ENCODE measurements around the gene KRTAP10-8. TPM values are rescaled to one million over a fixed set of nuclear protein-coding genes. Genes with fewer than 3 reads are reported as not detected.
"Not testable (repeated sequence)": the region's sequence is repeated elsewhere in the genome, so short reads cannot be mapped to it uniquely, and the experiment has no call there.

KRTAP10-8 gene
- total RNA-seq, 1 experiment from 2014 or later, result not detected

GRCh38 chr21:44616591-44616926 is 4.7 kb downstream of the KRTAP10-8 start:
- no peak for DNase-seq (ENCODE audit: low read depth)

- DNase-seq (ENCODE audit: low read depth), result no peak
These were observed 5.2 kb downstream of the KRTAP10-8 start for GRCh38 chr21:44617071-44617501.

- no peak for DNase-seq (ENCODE audit: low read depth)
These were observed 6.6 kb downstream of the KRTAP10-8 start for GRCh38 chr21:44618504-44618903.

GRCh38 chr21:44618909-44619308 is 7.0 kb downstream of the KRTAP10-8 start:
- DNase-seq (ENCODE audit: low read depth), result no peak

GRCh38 chr21:44619886-44620285 is 8.0 kb downstream of the KRTAP10-8 start:
- no peak for DNase-seq (ENCODE audit: low read depth)

- DNase-seq (ENCODE audit: low read depth), result no peak
These were observed 11.7 kb downstream of the KRTAP10-8 start for GRCh38 chr21:44623575-44623974.

- DNase-seq (ENCODE audit: low read depth), result no peak
These were observed 13.9 kb downstream of the KRTAP10-8 start for GRCh38 chr21:44625756-44626155.

- DNase-seq (ENCODE audit: low read depth), result no peak
These were observed 14.4 kb downstream of the KRTAP10-8 start for GRCh38 chr21:44626262-44626661.

- DNase-seq (ENCODE audit: low read depth), result no peak
These were observed 14.8 kb downstream of the KRTAP10-8 start, which contains the start of gene KRTAP10-9 for GRCh38 chr21:44626673-44627143. Gene KRTAP10-9 (plus strand): TSS chr21:44627093. CDS start chr21:44627172, 79 bp downstream.

GRCh38 chr21:44627181-44627822 is 15.4 kb downstream of the KRTAP10-8 start:
- DNase-seq (ENCODE audit: low read depth), result not testable (repeated sequence)

- not testable (repeated sequence) for DNase-seq (ENCODE audit: low read depth)
These were observed 16.0 kb downstream of the KRTAP10-8 start for GRCh38 chr21:44627831-44628233.

GRCh38 chr21:44628707-44629391 is 17.0 kb downstream of the KRTAP10-8 start:
- no peak for DNase-seq (ENCODE audit: low read depth)

GRCh38 chr21:44630440-44630839 is 18.6 kb downstream of the KRTAP10-8 start:
- no peak for DNase-seq (ENCODE audit: low read depth)

- no peak for DNase-seq (ENCODE audit: low read depth)
These were observed 20.2 kb downstream of the KRTAP10-8 start for GRCh38 chr21:44632067-44632466.

GRCh38 chr21:44636209-44637017 is 24.5 kb downstream of the KRTAP10-8 start:
- no peak for DNase-seq (ENCODE audit: low read depth)

- no peak for DNase-seq (ENCODE audit: low read depth)
These were observed 25.4 kb downstream of the KRTAP10-8 start, which contains the start of gene KRTAP10-10 for GRCh38 chr21:44637018-44637850. Gene KRTAP10-10 (plus strand): TSS chr21:44637356. CDS start chr21:44637418, 62 bp downstream.

GRCh38 chr21:44637851-44638348 is 26.0 kb downstream of the KRTAP10-8 start:
- DNase-seq (ENCODE audit: low read depth), result not testable (repeated sequence)

GRCh38 chr21:44638506-44639330 is 26.8 kb downstream of the KRTAP10-8 start:
- DNase-seq (ENCODE audit: low read depth), result not testable (repeated sequence)

GRCh38 chr21:44639331-44639655 is 27.4 kb downstream of the KRTAP10-8 start:
- DNase-seq (ENCODE audit: low read depth), result no peak

GRCh38 chr21:44640761-44641160 is 28.9 kb downstream of the KRTAP10-8 start:
- DNase-seq (ENCODE audit: low read depth), result no peak
